CD14-positive monocyte (primary cell): ENCODE measurements around the gene PKHD1. TPM values are rescaled to one million over a fixed set of nuclear protein-coding genes. Genes with fewer than 3 reads are reported as not detected.

Source experiments
- DNase-seq, 3 donors: peaks; one replicate each; pipeline ENCODE4 v3.0.0-alpha.2; 2011 to 2022
- H2AFZ ChIP-seq: 2 replicates; pipeline ENCODE4 v1.6.0; 2012; ENCODE audit warnings: mild to moderate bottlenecking, low read depth, low read length, inconsistent platforms; ENCODE audit not compliant: insufficient read depth, poor library complexity, severe bottlenecking
- H3K27ac ChIP-seq, 2 donors: 1 replicate in 1 of 2; 2 replicates in 1 of 2; pipeline ENCODE4 v1.5.1; 2012 to 2013; ENCODE audit warnings: low read length in 2 of 2, control low read depth in 1 of 2, inconsistent platforms in 1 of 2, low read depth in 1 of 2, mild to moderate bottlenecking in 1 of 2
- H3K27me3 ChIP-seq, 2 donors: one replicate each; pipeline versions ENCODE4 v1.6.0 to v1.6.1; 2011 to 2013; ENCODE audit warnings: low read length in 2 of 2; ENCODE audit not compliant: control insufficient read depth in 2 of 2, insufficient read depth in 2 of 2
- H3K36me3 ChIP-seq, 2 donors: replicated peaks in 1 of 2; 1 replicate in 1 of 2; 2 replicates in 1 of 2; pipeline versions ENCODE4 v1.5.1 to v1.6.1; 2012 to 2013; ENCODE audit warnings: low read length in 2 of 2, control low read depth in 1 of 2, inconsistent platforms in 1 of 2, mild to moderate bottlenecking in 1 of 2; ENCODE audit not compliant: insufficient read depth in 2 of 2, control insufficient read depth in 1 of 2
- H3K4me1 ChIP-seq, 2 donors: 1 replicate in 1 of 2; 2 replicates in 1 of 2; pipeline versions ENCODE4 v1.5.1 to v1.6.1; 2012 to 2013; ENCODE audit warnings: low read length in 2 of 2, control low read depth in 1 of 2, inconsistent platforms in 1 of 2, mild to moderate bottlenecking in 1 of 2, moderate library complexity in 1 of 2; ENCODE audit not compliant: insufficient read depth in 2 of 2, control insufficient read depth in 1 of 2
- H3K4me2 ChIP-seq: replicated peaks from 2 replicates; pipeline ENCODE3; 2012; ENCODE audit warnings: low read length, moderate library complexity, mild to moderate bottlenecking; ENCODE audit not compliant: poor library complexity, severe bottlenecking; ENCODE audit errors: extremely low read depth
- H3K4me3 ChIP-seq, 3 experiments: fragments of 200-600 bp in 1 of 3; sonication (generic) in 1 of 3; replicated peaks in 1 of 3; 1 replicate in 2 of 3; 2 replicates in 1 of 3; pipeline ENCODE4 v1.5.1; 2011 to 2013; ENCODE audit warnings: low read length in 3 of 3, mild to moderate bottlenecking in 3 of 3, control low read depth in 2 of 3, low read depth in 2 of 3, inconsistent platforms in 1 of 3, moderate library complexity in 1 of 3
- H3K79me2 ChIP-seq: 2 replicates; pipeline ENCODE4 v1.6.0; 2012; ENCODE audit warnings: mild to moderate bottlenecking, control low read depth, inconsistent platforms, low read length, moderate library complexity; ENCODE audit not compliant: insufficient read depth
- H3K9ac ChIP-seq: 2 replicates; pipeline ENCODE4 v1.6.0; 2017; ENCODE audit warnings: low read length, mild to moderate bottlenecking; ENCODE audit not compliant: insufficient read depth, poor library complexity, severe bottlenecking
- H3K9me3 ChIP-seq, 2 donors: replicated peaks in 1 of 2; 1 replicate in 1 of 2; 2 replicates in 1 of 2; pipeline versions ENCODE4 v1.5.1 to v1.6.1; 2012 to 2013; ENCODE audit warnings: low read length in 2 of 2, control low read depth in 1 of 2; ENCODE audit not compliant: control insufficient read depth in 1 of 2, insufficient read depth in 1 of 2
- H4K20me1 ChIP-seq: 2 replicates; pipeline ENCODE4 v1.6.0; 2012; ENCODE audit warnings: mild to moderate bottlenecking, low read length, control low read depth, moderate library complexity; ENCODE audit not compliant: insufficient read depth
- H3K27ac Mint-ChIP-seq, 7 donors: one replicate each; pipeline ENCODE4 v1.8.0; 2020; ENCODE audit warnings: mild to moderate bottlenecking in 7 of 7, mixed read lengths in 7 of 7, moderate library complexity in 6 of 7, inconsistent platforms in 2 of 7
- H3K27me3 Mint-ChIP-seq, 3 donors: one replicate each; pipeline ENCODE4 v1.8.0; 2021 to 2022; ENCODE audit warnings: low read depth in 3 of 3, mild to moderate bottlenecking in 3 of 3, mixed read lengths in 3 of 3, moderate library complexity in 3 of 3, inconsistent platforms in 1 of 3
- H3K36me3 Mint-ChIP-seq, 2 donors: one replicate each; pipeline ENCODE4 v1.8.0; 2020; ENCODE audit warnings: mixed read lengths in 2 of 2, inconsistent platforms in 1 of 2, mild to moderate bottlenecking in 1 of 2
- H3K4me1 Mint-ChIP-seq: one replicate; pipeline ENCODE4 v1.8.0; 2020; ENCODE audit warnings: mild to moderate bottlenecking, mixed read lengths
- H3K4me3 Mint-ChIP-seq, 2 donors: one replicate each; pipeline ENCODE4 v1.8.0; 2020; ENCODE audit warnings: mild to moderate bottlenecking in 2 of 2, mixed read lengths in 2 of 2, moderate library complexity in 1 of 2
- H3K9me3 Mint-ChIP-seq, 7 donors: one replicate each; pipeline ENCODE4 v1.8.0; 2020 to 2022; ENCODE audit warnings: mixed read lengths in 7 of 7, mild to moderate bottlenecking in 6 of 7, moderate library complexity in 6 of 7, inconsistent platforms in 2 of 7
- WGBS: methylation state at CpG from one replicate; pipeline ENCODE4 v1.1.5; 2013; ENCODE audit warnings: missing lambda C conversion rate; ENCODE audit not compliant: insufficient coverage; 5-methylcytosine and 5-hydroxymethylcytosine counted together
- intact Hi-C, 2 donors: fragments of 100-400 bp; cut with micrococcal nuclease; formaldehyde crosslinking; loops; one replicate each; pipeline versions ENCODE4 v1.15.0 to v1.15.1; 2023
- polyA plus RNA-seq, 3 donors: library from polyadenylated mRNA; depleted of rRNA in 1 of 3; unstranded in 2 of 3; stranded (reverse) in 1 of 3; fragments of 300-500 nt in 2 of 3; fragments of >200 nt in 1 of 3; fragmentation: Illumina TruSeq in 2 of 3; gene quantifications; 1 replicate in 2 of 3; 2 replicates in 1 of 3; pipeline ENCODE4 v1.2.3, GENCODE V29; 2012 to 2021
- TF ChIP-seq, protein P1 (sequence below): fragments of 200-600 bp; IDR thresholded peaks from one replicate; pipeline ENCODE4 v1.8.0; 2022; ENCODE audit warnings: antibody characterized with exemption, mild to moderate bottlenecking

The PKHD1 gene
- polyA plus RNA-seq, 3 donors: not detected

- Histone ChIP-seq H3K79me2 (no peaks in the 10 kb centered on the region), H3K9ac (no peak overlapping the region), H3K4me3 (no peak overlapping the region), H3K9me3 (no peaks in the 10 kb centered on the region), H3K36me3 (no peaks in the 10 kb centered on the region), H2AFZ (no peak overlapping the region), H3K4me2 (no peak overlapping the region), H3K27me3 (no peaks in the 10 kb centered on the region), H3K27ac (no peak overlapping the region), H3K4me1 (no peaks in the 10 kb centered on the region), H4K20me1 (no peaks in the 10 kb centered on the region)
- peaks cover 0 to 2% (median 0%) of the 10 kb centered on the region in 7 donors for H3K9me3 Mint-ChIP-seq
- peaks cover 1 to 5% (median 2%) of the 10 kb centered on the region in 3 donors for H3K27me3 Mint-ChIP-seq
- no peak for DNase-seq
- TF ChIP-seq, protein P1, sequence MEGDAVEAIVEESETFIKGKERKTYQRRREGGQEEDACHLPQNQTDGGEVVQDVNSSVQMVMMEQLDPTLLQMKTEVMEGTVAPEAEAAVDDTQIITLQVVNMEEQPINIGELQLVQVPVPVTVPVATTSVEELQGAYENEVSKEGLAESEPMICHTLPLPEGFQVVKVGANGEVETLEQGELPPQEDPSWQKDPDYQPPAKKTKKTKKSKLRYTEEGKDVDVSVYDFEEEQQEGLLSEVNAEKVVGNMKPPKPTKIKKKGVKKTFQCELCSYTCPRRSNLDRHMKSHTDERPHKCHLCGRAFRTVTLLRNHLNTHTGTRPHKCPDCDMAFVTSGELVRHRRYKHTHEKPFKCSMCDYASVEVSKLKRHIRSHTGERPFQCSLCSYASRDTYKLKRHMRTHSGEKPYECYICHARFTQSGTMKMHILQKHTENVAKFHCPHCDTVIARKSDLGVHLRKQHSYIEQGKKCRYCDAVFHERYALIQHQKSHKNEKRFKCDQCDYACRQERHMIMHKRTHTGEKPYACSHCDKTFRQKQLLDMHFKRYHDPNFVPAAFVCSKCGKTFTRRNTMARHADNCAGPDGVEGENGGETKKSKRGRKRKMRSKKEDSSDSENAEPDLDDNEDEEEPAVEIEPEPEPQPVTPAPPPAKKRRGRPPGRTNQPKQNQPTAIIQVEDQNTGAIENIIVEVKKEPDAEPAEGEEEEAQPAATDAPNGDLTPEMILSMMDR: no peak
- 92% methylated on average over 2 of the region's 4 CpGs for WGBS
- no peaks in the 10 kb centered on the region for H3K36me3 Mint-ChIP-seq
- H3K27ac Mint-ChIP-seq: no peak overlapping the region
- H3K4me3 Mint-ChIP-seq: no peak overlapping the region
- H3K4me1 Mint-ChIP-seq: no peaks in the 10 kb centered on the region
- intact Hi-C loops: no loop called here
Observed at GRCh38 chr6:51608932-51609331, 478.5 kb downstream of the PKHD1 start.

- Histone ChIP-seq H3K79me2 (no peaks in the 10 kb centered on the region), H3K9ac (no peak overlapping the region), H3K4me2 (no peak overlapping the region), H3K9me3 (no peaks in the 10 kb centered on the region), H3K27ac (no peak overlapping the region), H3K4me3 (no peak overlapping the region), H3K27me3 (no peaks in the 10 kb centered on the region), H2AFZ (no peak overlapping the region), H4K20me1 (no peaks in the 10 kb centered on the region), H3K4me1 (no peaks in the 10 kb centered on the region), H3K36me3 (no peaks in the 10 kb centered on the region)
- TF ChIP-seq, protein P1: no peak
- Mint-ChIP-seq H3K4me1 (no peaks in the 10 kb centered on the region), H3K36me3 (no peaks in the 10 kb centered on the region), H3K27me3 (peaks cover 1 to 5% (median 2%) of the 10 kb centered on the region in 3 donors), H3K27ac (no peak overlapping the region), H3K4me3 (no peak overlapping the region), H3K9me3 (peaks cover 0 to 2% (median 0%) of the 10 kb centered on the region in 7 donors)
- WGBS: no CpG with 5 or more reads among the region's 3 CpGs
- no peak for DNase-seq
- intact Hi-C loops: no loop called here
Observed at GRCh38 chr6:51608383-51608782, 479.0 kb downstream of the PKHD1 start.
